GM12878 (cell line): ENCODE data around the gene SARS1. TPM values are rescaled to one million over a fixed set of nuclear protein-coding genes. Genes with fewer than 3 reads are reported as not detected.

Source experiments
- ATAC-seq: fragments of 200-7000 bp; cut with Tn5 transposase; 3 replicates; pipeline ENCODE4 v1.9.1; 2020; ENCODE audit warnings: mild to moderate bottlenecking, moderate library complexity
- BruUV-seq: library from RNA; stranded (reverse); fragments of 400-500 nt; replicated peaks from 2 replicates; lab custom pipeline; 2021; lab: Mats Ljungman, UMichigan
- CTCF ChIA-PET: fragments of 300-600 bp; sonication (Branson Sonifier 250); formaldehyde crosslinking; extraction: SDS; loops from one replicate; lab custom pipeline; 2021; ENCODE audit warnings: inconsistent platforms; lab: Yijun Ruan, JAX
- POLR2A ChIA-PET: fragments of 350-600 bp; formaldehyde crosslinking; extraction: SDS; loops from one replicate; lab custom pipeline; 2021; ENCODE audit warnings: inconsistent platforms; lab: Charles Lee
- RAD21 ChIA-PET: fragments of 300-600 bp; sonication (Branson Sonifier 250); formaldehyde crosslinking; loops from one replicate; lab custom pipeline; 2023; ENCODE audit warnings: antibody characterized with exemption; ENCODE audit not compliant: unreplicated experiment; lab: Charles Lee
- SMC1A ChIA-PET: fragments of 300-600 bp; sonication (Branson Sonifier 250); formaldehyde crosslinking; loops from one replicate; lab custom pipeline; 2023; ENCODE audit not compliant: unreplicated experiment, uncharacterized antibody; lab: Charles Lee
- DNase-seq: peaks from one replicate; pipeline ENCODE4 v3.0.0-alpha.2; 2011; ENCODE audit warnings: low read depth, low spot score
- FAIRE-seq: peaks from 3 replicates; lab custom pipeline; 2011; peaks lifted over from hg19 to GRCh38; lab: Jason Lieb, UNC
- H2AFZ ChIP-seq: 2 replicates; pipeline ENCODE4 v1.6.0; 2011; ENCODE audit warnings: low read depth, low read length, control low read depth; ENCODE audit not compliant: control insufficient read depth
- H3K27ac ChIP-seq: 2 replicates; pipeline ENCODE4 v1.5.1; 2011; ENCODE audit warnings: control low read depth; ENCODE audit not compliant: control insufficient read depth, insufficient read depth
- H3K27me3 ChIP-seq, 2 experiments: replicated peaks in 1 of 2; 2 replicates each; pipeline versions ENCODE4 v1.6.0 to v1.6.1; 2011; ENCODE audit warnings: low read length in 1 of 2; ENCODE audit not compliant: control insufficient read depth in 2 of 2, insufficient read depth in 2 of 2
- H3K36me3 ChIP-seq, 2 experiments: 2 replicates each; pipeline ENCODE4 v1.5.1; 2011; ENCODE audit warnings: low read length in 1 of 2; ENCODE audit not compliant: control insufficient read depth in 2 of 2, insufficient read depth in 2 of 2
- H3K4me1 ChIP-seq: 2 replicates; pipeline ENCODE4 v1.6.1; 2011; ENCODE audit warnings: mild to moderate bottlenecking, low read length, moderate library complexity, mixed read lengths; ENCODE audit not compliant: control insufficient read depth, insufficient read depth
- H3K4me2 ChIP-seq: 2 replicates; pipeline ENCODE4 v1.6.0; 2011; ENCODE audit warnings: control low read depth; ENCODE audit not compliant: control insufficient read depth, insufficient read depth
- H3K4me3 ChIP-seq: fragments of 200-600 bp; sonication (generic); 2 replicates; pipeline ENCODE4 v1.5.1; 2016
- H3K79me2 ChIP-seq: 2 replicates; pipeline ENCODE4 v1.6.0; 2011; ENCODE audit warnings: low read length; ENCODE audit not compliant: control insufficient read depth, insufficient read depth
- H3K9ac ChIP-seq: 2 replicates; pipeline ENCODE4 v1.8.0; 2011; ENCODE audit warnings: low read length, control low read depth, mixed read lengths; ENCODE audit not compliant: control insufficient read depth, insufficient read depth
- H3K9me3 ChIP-seq: replicated peaks from 3 replicates; pipeline ENCODE4 v1.5.1; 2011; ENCODE audit warnings: mild to moderate bottlenecking, low read length; ENCODE audit not compliant: control insufficient read depth, insufficient read depth
- H4K20me1 ChIP-seq: 2 replicates; pipeline ENCODE4 v1.6.0; 2011; ENCODE audit not compliant: control insufficient read depth, insufficient read depth
- EGR1 ChIP-seq, 2 experiments: IDR thresholded peaks; 1 replicate in 1 of 2; 2 replicates in 1 of 2; pipeline ENCODE4 v1.6.1; 2011 to 2012; ENCODE audit warnings: low read depth in 2 of 2, low read length in 2 of 2, borderline replicate concordance in 1 of 2, mild to moderate bottlenecking in 1 of 2, moderate library complexity in 1 of 2
- FOXM1 ChIP-seq: IDR thresholded peaks from 2 replicates; pipeline ENCODE4 v1.6.1; 2012; ENCODE audit warnings: low read depth, mild to moderate bottlenecking, inconsistent platforms, low read length, moderate library complexity
- PBX3 ChIP-seq: IDR thresholded peaks from 2 replicates; pipeline ENCODE4 v1.6.1; 2011; ENCODE audit warnings: mild to moderate bottlenecking, low read depth, low read length, moderate library complexity; ENCODE audit not compliant: insufficient replicate concordance
- REST ChIP-seq: IDR thresholded peaks from 2 replicates; pipeline ENCODE4 v1.6.1; 2012; ENCODE audit warnings: mild to moderate bottlenecking, low read depth, low read length
- RFX5 ChIP-seq: IDR thresholded peaks from 2 replicates; pipeline ENCODE4 v1.6.1; 2011; ENCODE audit warnings: low read depth, low read length, improper control_type of control experiment
- SMAD5 ChIP-seq: IDR thresholded peaks from 2 replicates; pipeline ENCODE4 v1.6.1; 2016; ENCODE audit warnings: antibody characterized with exemption, low read depth
- SP1 ChIP-seq: IDR thresholded peaks from one replicate; pipeline ENCODE4 v1.6.1; 2011; ENCODE audit warnings: low read depth, low read length
- SUPT20H ChIP-seq: IDR thresholded peaks from 2 replicates; pipeline ENCODE4 v1.6.1; 2011; ENCODE audit warnings: low read depth, mild to moderate bottlenecking, low read length, moderate library complexity, borderline replicate concordance; ENCODE audit not compliant: control insufficient read depth
- WRNIP1 ChIP-seq: IDR thresholded peaks from 2 replicates; pipeline ENCODE4 v1.6.1; 2011; ENCODE audit warnings: low read depth, low read length, improper control_type of control experiment, borderline replicate concordance
- ZNF687 ChIP-seq: fragments of 450-650 bp; IDR thresholded peaks from 2 replicates; pipeline ENCODE4 v1.6.1; 2017; ENCODE audit warnings: mild to moderate bottlenecking, moderate library complexity
- WGBS: methylation state at CpG from one replicate; pipeline ENCODE4 v1.1.6; 2016; ENCODE audit warnings: low lambda C conversion rate; ENCODE audit not compliant: insufficient replicate concordance, insufficient coverage; ENCODE audit errors: missing lambda C conversion rate; 5-methylcytosine and 5-hydroxymethylcytosine counted together
- in situ Hi-C: fragments of 300-500 bp; cut with MboI; formaldehyde crosslinking; loops from 9 replicates; pipeline ENCODE4 v1.14.3; 2018; ENCODE audit warnings: mixed read lengths
- intact Hi-C: fragments of 100-400 bp; cut with micrococcal nuclease; formaldehyde crosslinking; loops from one replicate; pipeline ENCODE4 v1.14.2; 2022; ENCODE audit not compliant: unreplicated experiment
- polyA plus RNA-seq, 11 experiments: library from polyadenylated mRNA; depleted of rRNA in 4 of 11; unstranded in 6 of 11; stranded (reverse) in 5 of 11; fragments of >200 nt; fragmentation: Nextera tagmentation in 4 of 11; fragmentation: Illumina TruSeq in 1 of 11; extraction: Ambion mirVana in 4 of 11; extraction: Trizol in 1 of 11; gene quantifications; 1 replicate in 1 of 11; 2 replicates in 10 of 11; pipeline versions ENCODE4 v1.2.1 to v1.2.3, GENCODE V29; 2011 to 2016; ENCODE audit warnings: inconsistent platforms in 2 of 11, missing spikeins in 2 of 11, low read depth in 1 of 11
- total RNA-seq, 4 experiments: library from RNA; depleted of rRNA in 3 of 4; stranded (reverse); fragments of >200 nt in 3 of 4; fragmentation: Illumina TruSeq in 1 of 4; extraction: Trizol in 1 of 4; gene quantifications; 2 replicates each; pipeline versions ENCODE4 v1.2.1 to v1.2.3, GENCODE V29; 2013 to 2021

Gene SARS1
- total and polyA plus RNA-seq, 10 of the 15 experiments (the other 5 are each of a cell fraction or from before 2014, with no cell fraction given) = 103 to 202 (median 138) TPM

DNA sequence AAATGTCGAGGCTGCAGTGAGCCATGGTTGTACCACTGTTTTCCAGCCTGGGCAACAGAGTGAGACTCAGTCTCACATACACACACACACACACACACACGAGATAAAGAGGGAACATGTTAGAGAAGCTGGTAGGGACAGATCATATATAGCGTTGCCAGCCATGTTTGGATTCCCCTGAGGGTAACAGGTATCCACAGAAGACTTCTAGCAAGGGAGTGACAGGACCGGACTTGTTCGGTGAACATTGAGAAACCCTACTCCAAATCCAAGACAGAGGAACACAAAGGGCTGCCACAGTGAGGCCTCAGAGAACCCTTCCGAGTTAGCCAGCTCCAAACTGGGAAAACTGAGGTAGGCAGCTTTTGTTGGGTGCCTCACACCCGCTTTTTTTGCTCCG, 3.7 kb upstream of the SARS1 start (continued):
- TF ChIP-seq REST = no peak
- TF ChIP-seq, all 136 proteins: peak for 0

GRCh38 chr1:109213345-109213823, 334 bp upstream of the SARS1 start:
- peak overlapping the region; percentile 97 for H2AFZ ChIP-seq
- H3K36me3 ChIP-seq = no peaks in the 10 kb centered on the region; a peak in 1 of 4 replicates
- peak overlapping the region; percentile 26; the same call in 1 of the 2 replicates for H3K27ac ChIP-seq
- no peak for FAIRE-seq
- no TSS peak for BruUV-seq
- POLR2A ChIA-PET = interaction anchor here (0.9 to 2.4 kb wide), 7 partner anchors 9 to 214 kb away, joined by 3 to 10 read pairs (median 5); partner anchors contain the start of gene TMEM167B
- SMC1A ChIA-PET = interaction anchor here (0.8 to 1.7 kb wide), 7 partner anchors 8 to 319 kb away, joined by 3 to 5 read pairs (median 3); partner anchors contain the start of gene CYB561D1
- WGBS = 23% methylated on average over 9 of the region's 10 CpGs
- no peaks in the 10 kb centered on the region for H4K20me1 ChIP-seq
- no peak for DNase-seq
- H3K27me3 ChIP-seq = no peaks in the 10 kb centered on the region
- ATAC-seq = no peak
- H3K9me3 ChIP-seq = no peaks in the 10 kb centered on the region
- H3K4me3 ChIP-seq = peak overlapping the region; percentile 89
- RAD21 ChIA-PET = interaction anchor here (0.7 to 2.0 kb wide), 5 partner anchors 8 to 318 kb away, joined by 3 to 10 read pairs (median 4); no protein-coding TSS in a partner anchor
- in situ Hi-C loops = no loop called here
- CTCF ChIA-PET = interaction anchor here (0.8 to 3.9 kb wide), 12 partner anchors 10 to 426 kb away, joined by 3 to 19 read pairs (median 6); partner anchors contain the start of genes AMPD2 and GNAT2
- H3K79me2 ChIP-seq = peaks cover 42% of the 10 kb centered on the region
- peak overlapping the region; percentile 32; the same call in 1 of the 2 replicates for H3K9ac ChIP-seq
- intact Hi-C loops = no loop called here
- H3K4me1 ChIP-seq = no peaks in the 10 kb centered on the region
- H3K4me2 ChIP-seq = peak overlapping the region; percentile 91
- TF ChIP-seq FOXM1 (no peak), PBX3 (no peak), ZNF687 (no peak), SP1 (peak; percentile 28), SMAD5 (no peak), EGR1 (IDR thresholded peaks at IDR 0.05; ENCODE audit: borderline replicate concordance in 1 of 2, low read depth in 2 of 2, low read length in 2 of 2) (peak in 1 of 2 experiments; percentile 76; a peak in 1 of 3 replicates), RFX5 (no peak), WRNIP1 (no peak), SUPT20H (no peak)
